K562 (cell line): ENCODE data around the gene TRUB2. TPM values are rescaled to one million over a fixed set of nuclear protein-coding genes. Genes with fewer than 3 reads are reported as not detected.

Source experiments
- DEAF1 ChIP-seq: fragments of 450-650 bp; formaldehyde crosslinking; IDR thresholded peaks from 2 replicates; pipeline ENCODE4 v1.4.0; 2020; ENCODE audit warnings: mild to moderate bottlenecking, moderate library complexity
- E2F1 ChIP-seq: sonication (generic); formaldehyde crosslinking; IDR thresholded peaks from 2 replicates; pipeline ENCODE4 v1.8.1; 2023; ENCODE audit warnings: mild to moderate bottlenecking, missing genetic modification reagents, moderate library complexity
- E2F6 ChIP-seq, 2 experiments: IDR thresholded peaks; 2 replicates each; pipeline ENCODE4 v1.6.1; 2011; ENCODE audit warnings: borderline replicate concordance in 1 of 2, control low read depth in 1 of 2, low read depth in 1 of 2, low read length in 1 of 2, mild to moderate bottlenecking in 1 of 2, mixed read lengths in 1 of 2, moderate library complexity in 1 of 2; ENCODE audit not compliant: insufficient read depth in 1 of 2, insufficient read length in 1 of 2, poor library complexity in 1 of 2, severe bottlenecking in 1 of 2; ENCODE audit errors: extremely low read depth in 1 of 2
- SMARCB1 ChIP-seq: IDR thresholded peaks from 2 replicates; pipeline ENCODE4 v1.6.1; 2011; ENCODE audit warnings: improper control_type of control experiment, low read depth; ENCODE audit not compliant: insufficient read length
- STAT6 ChIP-seq: sonication (generic); formaldehyde crosslinking; IDR thresholded peaks from 2 replicates; pipeline ENCODE4 v1.8.1; 2023; ENCODE audit warnings: mild to moderate bottlenecking, missing genetic modification reagents
- TSHZ1 ChIP-seq: fragments of 250-450 bp; sonication (Bioruptor Pico); IDR thresholded peaks from 2 replicates; pipeline ENCODE4 v1.4.0; 2020; ENCODE audit warnings: mild to moderate bottlenecking, moderate library complexity
- ZBTB26 ChIP-seq: fragments of 450-650 bp; formaldehyde crosslinking; IDR thresholded peaks from 2 replicates; pipeline ENCODE4 v1.4.0; 2022; ENCODE audit warnings: missing genetic modification characterization
- ZFP1 ChIP-seq: fragments of 450-650 bp; formaldehyde crosslinking; IDR thresholded peaks from 2 replicates; pipeline ENCODE4 v1.4.0; 2020; ENCODE audit warnings: mild to moderate bottlenecking, mixed read lengths
- ZNF277 ChIP-seq: fragments of 250-450 bp; sonication (Bioruptor Pico); IDR thresholded peaks from 2 replicates; pipeline ENCODE4 v1.8.0; 2022; ENCODE audit warnings: inconsistent platforms, mild to moderate bottlenecking, moderate library complexity, borderline replicate concordance
- ZNF695 ChIP-seq: fragments of 450-650 bp; formaldehyde crosslinking; IDR thresholded peaks from 2 replicates; pipeline ENCODE4 v1.4.0; 2020; ENCODE audit warnings: mild to moderate bottlenecking, moderate library complexity
- polyA plus RNA-seq, 8 experiments: library from polyadenylated mRNA; depleted of rRNA in 4 of 8; stranded (reverse) in 5 of 8; unstranded in 3 of 8; fragments of >200 nt; fragmentation: Nextera tagmentation in 2 of 8; fragmentation: Illumina TruSeq in 1 of 8; extraction: Ambion mirVana in 2 of 8; extraction: Trizol in 1 of 8; gene quantifications; 2 replicates each; pipeline versions ENCODE4 v1.2.1 to v1.2.3, GENCODE V29; 2011 to 2014; ENCODE audit warnings: inconsistent platforms in 1 of 8, missing spikeins in 1 of 8
- total RNA-seq, 7 experiments: library from RNA; depleted of rRNA in 6 of 7; stranded (reverse); fragments of >200 nt in 6 of 7; fragmentation: Illumina TruSeq in 2 of 7; extraction: Trizol in 2 of 7; gene quantifications; 2 replicates each; pipeline versions ENCODE4 v1.2.1 to v1.2.3, GENCODE V29; 2011 to 2021; ENCODE audit warnings: low replicate concordance in 1 of 7

The TRUB2 gene
- total and polyA plus RNA-seq, 9 of the 15 experiments (the other 6 are each of a cell fraction or from before 2014, with no cell fraction given): 9.3 to 110 (median 63.0) TPM

- peak; percentile 49; the same call in 1 of the 2 replicates for TF ChIP-seq DEAF1 (CRISPR knock-in tag)
- TF ChIP-seq ZFP1: peak; percentile 50; the same call in 1 of the 2 replicates
- TF ChIP-seq TSHZ1 (CRISPR knock-in tag): 0 out of 2 replicates have a peak, but pooled peaks have one; percentile 61
- peak; percentile 22; the same call in 1 of the 2 replicates for TF ChIP-seq E2F1 (CRISPR knock-in tag)
- 0 out of 2 replicates have a peak, but pooled peaks have one; percentile 57 for TF ChIP-seq STAT6 (CRISPR knock-in tag)
- TF ChIP-seq SMARCB1: peak; percentile 56
- peak; percentile 85 for TF ChIP-seq ZNF277 (CRISPR knock-in tag)
- peak in 1 of 2 experiments; percentile 5 for TF ChIP-seq E2F6 (IDR thresholded peaks at IDR 0.05; ENCODE audit: borderline replicate concordance in 1 of 2, extremely low read depth in 1 of 2, insufficient read depth in 1 of 2, insufficient read length in 1 of 2, low read depth in 1 of 2, low read length in 1 of 2, poor library complexity in 1 of 2, severe bottlenecking in 1 of 2)
- TF ChIP-seq ZBTB26: peak; percentile 81; the same call in 1 of the 2 replicates
- peak; percentile 66; the same call in 1 of the 2 replicates for TF ChIP-seq ZNF695 (CRISPR knock-in tag)
Observed at GRCh38 chr9:128279088-128280073, 42.9 kb downstream of the TRUB2 start (continued).
